ENCODE measurements around the gene OST4.
"Not testable (repeated sequence)": the region's sequence is repeated elsewhere in the genome, so short reads cannot be mapped to it uniquely, and the experiment has no call there.

The OST4 gene

DNA sequence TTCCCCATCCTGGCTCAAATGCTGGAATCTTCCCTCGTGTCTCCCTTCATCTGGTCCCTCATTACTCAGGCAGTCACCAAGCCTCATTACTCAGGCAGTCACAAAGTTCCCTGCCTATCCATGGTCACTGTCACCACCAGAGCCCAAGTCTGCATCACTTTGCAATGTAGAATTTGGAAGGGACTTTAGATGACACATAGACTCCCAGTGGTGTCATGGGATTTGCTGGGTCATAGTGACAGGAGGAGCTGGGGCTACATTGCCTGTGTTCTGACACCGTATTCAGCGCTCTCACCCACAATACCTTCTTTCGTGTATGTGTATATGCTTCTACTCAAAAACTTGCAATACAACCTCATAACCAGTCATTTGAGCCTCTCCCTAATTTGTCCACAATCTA lies 4.9 kb upstream of the OST4 start:
- TF ChIP-seq, protein P1, sequence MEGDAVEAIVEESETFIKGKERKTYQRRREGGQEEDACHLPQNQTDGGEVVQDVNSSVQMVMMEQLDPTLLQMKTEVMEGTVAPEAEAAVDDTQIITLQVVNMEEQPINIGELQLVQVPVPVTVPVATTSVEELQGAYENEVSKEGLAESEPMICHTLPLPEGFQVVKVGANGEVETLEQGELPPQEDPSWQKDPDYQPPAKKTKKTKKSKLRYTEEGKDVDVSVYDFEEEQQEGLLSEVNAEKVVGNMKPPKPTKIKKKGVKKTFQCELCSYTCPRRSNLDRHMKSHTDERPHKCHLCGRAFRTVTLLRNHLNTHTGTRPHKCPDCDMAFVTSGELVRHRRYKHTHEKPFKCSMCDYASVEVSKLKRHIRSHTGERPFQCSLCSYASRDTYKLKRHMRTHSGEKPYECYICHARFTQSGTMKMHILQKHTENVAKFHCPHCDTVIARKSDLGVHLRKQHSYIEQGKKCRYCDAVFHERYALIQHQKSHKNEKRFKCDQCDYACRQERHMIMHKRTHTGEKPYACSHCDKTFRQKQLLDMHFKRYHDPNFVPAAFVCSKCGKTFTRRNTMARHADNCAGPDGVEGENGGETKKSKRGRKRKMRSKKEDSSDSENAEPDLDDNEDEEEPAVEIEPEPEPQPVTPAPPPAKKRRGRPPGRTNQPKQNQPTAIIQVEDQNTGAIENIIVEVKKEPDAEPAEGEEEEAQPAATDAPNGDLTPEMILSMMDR (IDR thresholded peaks at IDR 0.05; ENCODE audit: low read length, missing control alignments) = no peak

DNA sequence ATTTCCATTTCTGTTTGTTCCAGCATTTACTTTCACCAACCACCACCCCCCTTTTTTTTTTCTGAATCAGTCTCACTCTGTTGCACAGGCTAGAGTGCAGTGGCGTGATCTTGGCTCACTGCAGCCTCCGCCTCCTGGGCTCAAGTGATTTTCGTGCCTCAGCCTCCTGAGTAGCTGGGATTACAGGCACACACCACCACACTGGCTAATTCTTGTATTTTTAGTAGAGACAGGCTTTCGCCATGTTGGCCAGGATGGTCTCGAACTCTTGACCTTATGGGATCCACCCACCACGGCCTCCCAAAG lies 4.1 kb upstream of the OST4 start:
- DNase-seq (ENCODE audit: low read depth); H3K4me3 ChIP-seq (replicated peaks; ENCODE audit: low read depth, low read length): not testable (repeated sequence)

More for the DNA sequence above, 4.9 kb upstream of the OST4 start:
- H3K4me3 ChIP-seq (replicated peaks; ENCODE audit: low read depth, low read length) = no peak overlapping the region
- no peak for DNase-seq (ENCODE audit: low read depth)

DNA sequence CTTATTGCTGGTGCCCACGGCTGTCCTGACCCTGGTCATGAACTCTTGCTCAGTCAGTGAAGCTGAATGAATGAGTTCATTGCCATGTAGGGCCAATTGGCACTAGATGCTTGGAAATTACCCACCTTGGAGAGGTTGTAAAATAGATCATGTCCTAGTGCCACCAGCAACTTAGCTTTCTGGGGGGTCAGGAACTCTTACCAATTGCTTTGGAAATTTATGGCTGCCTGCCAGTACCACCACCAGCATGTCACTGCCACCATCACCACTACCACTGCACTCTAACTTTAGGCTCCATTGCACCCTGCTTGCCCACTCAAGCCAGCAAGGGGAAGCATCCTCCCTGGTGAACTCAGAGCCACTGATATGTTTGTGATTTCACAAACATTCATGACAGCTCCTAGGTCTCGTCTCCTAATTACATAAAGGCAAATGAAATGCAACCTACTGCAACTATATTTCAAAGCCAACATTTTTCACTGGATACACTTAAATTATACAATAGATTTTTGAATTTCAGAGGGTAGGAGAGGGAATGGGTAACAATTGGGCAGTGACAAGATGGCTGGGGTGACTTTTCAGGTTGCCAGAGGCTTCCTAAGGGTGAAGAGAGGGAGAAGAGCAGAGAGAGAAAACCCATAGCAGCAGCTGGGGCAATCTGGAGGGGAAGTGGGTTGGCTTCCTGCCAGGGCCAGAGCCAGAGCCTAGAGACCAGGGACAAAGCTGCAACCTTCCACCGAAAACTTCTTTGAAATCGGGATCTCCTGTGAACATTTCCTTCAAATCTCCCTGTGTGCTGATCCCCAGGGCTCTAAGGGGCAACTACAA lies 3.5 kb upstream of the OST4 start:
- TF ChIP-seq, protein P1 (IDR thresholded peaks at IDR 0.05; ENCODE audit: low read length, missing control alignments) = no peak
- no peak overlapping the region for H3K4me3 ChIP-seq (replicated peaks; ENCODE audit: low read depth, low read length)

DNA sequence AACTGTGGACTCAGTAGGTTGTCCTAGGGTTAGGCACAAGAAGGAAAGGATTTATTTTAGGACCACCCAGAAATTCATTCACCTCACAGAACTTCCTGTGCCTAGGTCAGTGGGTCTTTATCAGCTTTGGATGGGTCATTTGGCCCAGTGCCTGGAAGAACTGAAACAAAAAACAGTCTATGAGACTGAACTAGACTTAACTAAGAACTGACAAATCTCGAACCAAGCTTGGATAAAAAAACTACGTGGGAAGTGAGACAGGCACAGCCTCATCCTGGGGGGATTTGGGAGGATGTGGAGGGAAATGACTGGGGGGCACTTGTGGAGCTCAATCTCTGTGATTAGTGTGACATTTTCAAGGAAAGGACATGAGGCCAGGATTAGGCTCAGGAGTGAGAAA lies 2.3 kb upstream of the OST4 start:
- DNase-seq (ENCODE audit: low read depth) = no peak
- no peak overlapping the region for H3K4me3 ChIP-seq (replicated peaks; ENCODE audit: low read depth, low read length)
- TF ChIP-seq, protein P1 (IDR thresholded peaks at IDR 0.05; ENCODE audit: low read length, missing control alignments) = no peak

More for the DNA sequence above, 3.5 kb upstream of the OST4 start:
- peak; percentile 76 for DNase-seq (ENCODE audit: low read depth)

DNA sequence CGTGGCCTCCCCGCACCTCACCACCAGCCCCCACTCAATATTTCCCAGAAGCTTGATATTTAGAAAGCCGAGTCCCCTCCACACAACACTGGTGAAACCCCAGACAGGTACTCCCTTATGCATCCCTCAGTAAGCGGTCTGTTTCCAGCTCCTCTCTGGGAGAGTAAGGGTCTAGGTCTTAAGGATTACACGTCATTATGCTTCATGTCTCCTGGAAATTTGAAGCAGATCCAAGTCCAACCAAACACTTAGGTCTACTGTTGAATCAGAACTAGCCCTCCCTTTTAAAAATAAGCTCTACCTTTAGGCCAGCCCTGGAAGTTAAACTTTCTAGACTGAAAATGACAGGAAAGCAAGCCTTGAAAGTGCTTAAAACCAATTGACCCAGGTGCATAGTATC lies 1.5 kb upstream of the OST4 start:
- TF ChIP-seq, protein P1 (IDR thresholded peaks at IDR 0.05; ENCODE audit: low read length, missing control alignments) = no peak
- peak; percentile 60 for DNase-seq (ENCODE audit: low read depth)
- no peak overlapping the region for H3K4me3 ChIP-seq (replicated peaks; ENCODE audit: low read depth, low read length)

DNA sequence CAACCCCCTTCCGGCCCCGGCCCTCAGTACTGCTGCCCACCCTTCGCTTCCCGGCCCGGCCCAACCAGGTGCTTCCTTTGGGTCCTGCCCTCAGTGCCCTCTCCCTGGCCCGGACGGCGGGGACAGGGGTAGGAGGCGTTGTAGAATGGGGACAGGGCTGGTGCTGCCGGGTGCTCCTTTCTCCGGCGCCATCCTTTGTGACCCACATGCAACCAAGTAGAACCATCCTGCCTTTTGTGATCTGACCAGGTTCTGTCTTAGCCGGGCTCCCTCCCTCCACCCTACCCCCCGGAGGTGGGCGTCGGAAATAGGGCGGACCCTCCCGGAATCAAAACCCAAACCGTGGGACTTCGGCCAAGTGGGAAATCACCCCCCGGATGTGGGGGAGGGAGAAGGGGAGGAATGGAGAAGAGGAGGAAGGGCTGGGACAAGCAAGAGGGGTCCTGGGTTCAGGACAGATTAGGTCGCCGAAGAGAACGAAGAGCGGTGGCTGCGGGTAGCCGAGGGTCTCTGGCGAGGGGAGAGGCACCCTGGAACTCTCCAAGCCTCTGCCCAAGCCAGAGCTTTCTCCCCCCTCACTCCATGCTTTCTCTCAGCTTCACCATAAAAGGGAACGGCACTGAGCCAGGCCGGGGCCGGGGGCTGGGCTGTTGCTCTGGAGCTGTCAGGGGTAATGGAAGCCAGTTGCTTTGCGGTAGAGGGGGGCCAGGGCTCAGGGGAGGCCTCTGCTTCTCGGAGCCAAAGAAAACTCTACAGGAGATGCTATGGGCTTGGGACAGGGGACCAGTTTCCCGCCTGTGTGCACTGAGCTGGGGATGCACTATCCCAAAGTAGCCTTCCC lies 756 bp upstream of the OST4 start:
- TF ChIP-seq, protein P1 (IDR thresholded peaks at IDR 0.05; ENCODE audit: low read length, missing control alignments) = no peak
- peak; percentile 87 for DNase-seq (ENCODE audit: low read depth)
- peak overlapping the region; percentile 58 for H3K4me3 ChIP-seq (replicated peaks; ENCODE audit: low read depth, low read length)

DNA sequence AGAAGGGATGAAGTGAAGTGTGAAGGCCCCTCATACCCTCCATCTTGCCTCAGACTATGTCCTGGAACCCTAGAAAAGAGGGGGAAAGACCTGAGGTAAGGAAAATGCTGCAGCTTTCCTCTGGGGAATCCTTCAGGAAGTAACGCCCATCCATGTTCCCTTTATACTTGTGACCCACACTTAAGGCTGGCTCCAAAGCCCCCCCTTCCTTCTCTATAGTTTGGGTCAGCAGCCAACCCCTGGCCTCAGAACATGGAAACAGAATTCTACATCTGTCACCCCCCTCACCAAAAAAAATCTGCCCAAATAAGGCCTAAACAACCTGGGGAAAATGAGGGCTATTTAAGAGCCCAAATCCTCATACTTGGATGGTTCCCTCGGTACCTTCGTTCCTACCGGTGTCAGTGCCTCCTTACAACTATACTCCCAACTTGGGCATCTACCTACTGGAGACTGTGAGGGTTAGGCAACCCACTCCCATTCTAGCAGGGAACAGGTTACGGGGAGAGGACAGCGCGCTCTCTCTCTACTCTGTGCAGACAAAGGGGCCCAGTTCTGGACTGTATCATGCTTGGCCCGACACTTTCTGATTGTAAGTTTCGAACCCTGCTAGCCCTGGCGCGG lies 689 bp downstream of the OST4 start:
- peak overlapping the region; percentile 98 for H3K4me3 ChIP-seq (replicated peaks; ENCODE audit: low read depth, low read length)
- no peak for DNase-seq (ENCODE audit: low read depth)
- TF ChIP-seq, protein P1 (IDR thresholded peaks at IDR 0.05; ENCODE audit: low read length, missing control alignments) = no peak
